CD14-positive monocyte (primary cell): ENCODE data around the gene FAM151B. TPM values are rescaled to one million over a fixed set of nuclear protein-coding genes. Genes with fewer than 3 reads are reported as not detected.

ENCODE experiments used
- DNase-seq, 3 donors: peaks; one replicate each; pipeline ENCODE4 v3.0.0-alpha.2; 2011 to 2022
- H2AFZ ChIP-seq: 2 replicates; pipeline ENCODE4 v1.6.0; 2012; ENCODE audit warnings: mild to moderate bottlenecking, low read depth, low read length, inconsistent platforms; ENCODE audit not compliant: insufficient read depth, poor library complexity, severe bottlenecking
- H3K27ac ChIP-seq, 2 donors: 1 replicate in 1 of 2; 2 replicates in 1 of 2; pipeline ENCODE4 v1.5.1; 2012 to 2013; ENCODE audit warnings: low read length in 2 of 2, control low read depth in 1 of 2, inconsistent platforms in 1 of 2, low read depth in 1 of 2, mild to moderate bottlenecking in 1 of 2
- H3K27me3 ChIP-seq, 2 donors: one replicate each; pipeline versions ENCODE4 v1.6.0 to v1.6.1; 2011 to 2013; ENCODE audit warnings: low read length in 2 of 2; ENCODE audit not compliant: control insufficient read depth in 2 of 2, insufficient read depth in 2 of 2
- H3K36me3 ChIP-seq, 2 donors: replicated peaks in 1 of 2; 1 replicate in 1 of 2; 2 replicates in 1 of 2; pipeline versions ENCODE4 v1.5.1 to v1.6.1; 2012 to 2013; ENCODE audit warnings: low read length in 2 of 2, control low read depth in 1 of 2, inconsistent platforms in 1 of 2, mild to moderate bottlenecking in 1 of 2; ENCODE audit not compliant: insufficient read depth in 2 of 2, control insufficient read depth in 1 of 2
- H3K4me1 ChIP-seq, 2 donors: 1 replicate in 1 of 2; 2 replicates in 1 of 2; pipeline versions ENCODE4 v1.5.1 to v1.6.1; 2012 to 2013; ENCODE audit warnings: low read length in 2 of 2, control low read depth in 1 of 2, inconsistent platforms in 1 of 2, mild to moderate bottlenecking in 1 of 2, moderate library complexity in 1 of 2; ENCODE audit not compliant: insufficient read depth in 2 of 2, control insufficient read depth in 1 of 2
- H3K4me2 ChIP-seq: replicated peaks from 2 replicates; pipeline ENCODE3; 2012; ENCODE audit warnings: low read length, moderate library complexity, mild to moderate bottlenecking; ENCODE audit not compliant: poor library complexity, severe bottlenecking; ENCODE audit errors: extremely low read depth
- H3K4me3 ChIP-seq, 3 experiments: fragments of 200-600 bp in 1 of 3; sonication (generic) in 1 of 3; replicated peaks in 1 of 3; 1 replicate in 2 of 3; 2 replicates in 1 of 3; pipeline ENCODE4 v1.5.1; 2011 to 2013; ENCODE audit warnings: low read length in 3 of 3, mild to moderate bottlenecking in 3 of 3, control low read depth in 2 of 3, low read depth in 2 of 3, inconsistent platforms in 1 of 3, moderate library complexity in 1 of 3
- H3K79me2 ChIP-seq: 2 replicates; pipeline ENCODE4 v1.6.0; 2012; ENCODE audit warnings: mild to moderate bottlenecking, control low read depth, inconsistent platforms, low read length, moderate library complexity; ENCODE audit not compliant: insufficient read depth
- H3K9ac ChIP-seq: 2 replicates; pipeline ENCODE4 v1.6.0; 2017; ENCODE audit warnings: low read length, mild to moderate bottlenecking; ENCODE audit not compliant: insufficient read depth, poor library complexity, severe bottlenecking
- H3K9me3 ChIP-seq, 2 donors: replicated peaks in 1 of 2; 1 replicate in 1 of 2; 2 replicates in 1 of 2; pipeline versions ENCODE4 v1.5.1 to v1.6.1; 2012 to 2013; ENCODE audit warnings: low read length in 2 of 2, control low read depth in 1 of 2; ENCODE audit not compliant: control insufficient read depth in 1 of 2, insufficient read depth in 1 of 2
- H4K20me1 ChIP-seq: 2 replicates; pipeline ENCODE4 v1.6.0; 2012; ENCODE audit warnings: mild to moderate bottlenecking, low read length, control low read depth, moderate library complexity; ENCODE audit not compliant: insufficient read depth
- H3K27ac Mint-ChIP-seq, 7 donors: one replicate each; pipeline ENCODE4 v1.8.0; 2020; ENCODE audit warnings: mild to moderate bottlenecking in 7 of 7, mixed read lengths in 7 of 7, moderate library complexity in 6 of 7, inconsistent platforms in 2 of 7
- H3K27me3 Mint-ChIP-seq, 3 donors: one replicate each; pipeline ENCODE4 v1.8.0; 2021 to 2022; ENCODE audit warnings: low read depth in 3 of 3, mild to moderate bottlenecking in 3 of 3, mixed read lengths in 3 of 3, moderate library complexity in 3 of 3, inconsistent platforms in 1 of 3
- H3K36me3 Mint-ChIP-seq, 2 donors: one replicate each; pipeline ENCODE4 v1.8.0; 2020; ENCODE audit warnings: mixed read lengths in 2 of 2, inconsistent platforms in 1 of 2, mild to moderate bottlenecking in 1 of 2
- H3K4me1 Mint-ChIP-seq: one replicate; pipeline ENCODE4 v1.8.0; 2020; ENCODE audit warnings: mild to moderate bottlenecking, mixed read lengths
- H3K4me3 Mint-ChIP-seq, 2 donors: one replicate each; pipeline ENCODE4 v1.8.0; 2020; ENCODE audit warnings: mild to moderate bottlenecking in 2 of 2, mixed read lengths in 2 of 2, moderate library complexity in 1 of 2
- H3K9me3 Mint-ChIP-seq, 7 donors: one replicate each; pipeline ENCODE4 v1.8.0; 2020 to 2022; ENCODE audit warnings: mixed read lengths in 7 of 7, mild to moderate bottlenecking in 6 of 7, moderate library complexity in 6 of 7, inconsistent platforms in 2 of 7
- WGBS: methylation state at CpG from one replicate; pipeline ENCODE4 v1.1.5; 2013; ENCODE audit warnings: missing lambda C conversion rate; ENCODE audit not compliant: insufficient coverage; 5-methylcytosine and 5-hydroxymethylcytosine counted together
- intact Hi-C, 2 donors: fragments of 100-400 bp; cut with micrococcal nuclease; formaldehyde crosslinking; loops; one replicate each; pipeline versions ENCODE4 v1.15.0 to v1.15.1; 2023
- polyA plus RNA-seq, 3 donors: library from polyadenylated mRNA; depleted of rRNA in 1 of 3; unstranded in 2 of 3; stranded (reverse) in 1 of 3; fragments of 300-500 nt in 2 of 3; fragments of >200 nt in 1 of 3; fragmentation: Illumina TruSeq in 2 of 3; gene quantifications; 1 replicate in 2 of 3; 2 replicates in 1 of 3; pipeline ENCODE4 v1.2.3, GENCODE V29; 2012 to 2021
- TF ChIP-seq, protein P1 (sequence below): fragments of 200-600 bp; IDR thresholded peaks from one replicate; pipeline ENCODE4 v1.8.0; 2022; ENCODE audit warnings: antibody characterized with exemption, mild to moderate bottlenecking

FAM151B gene
- polyA plus RNA-seq, 3 donors, result 3.2 to 10.2 (median 4.5) TPM

DNA sequence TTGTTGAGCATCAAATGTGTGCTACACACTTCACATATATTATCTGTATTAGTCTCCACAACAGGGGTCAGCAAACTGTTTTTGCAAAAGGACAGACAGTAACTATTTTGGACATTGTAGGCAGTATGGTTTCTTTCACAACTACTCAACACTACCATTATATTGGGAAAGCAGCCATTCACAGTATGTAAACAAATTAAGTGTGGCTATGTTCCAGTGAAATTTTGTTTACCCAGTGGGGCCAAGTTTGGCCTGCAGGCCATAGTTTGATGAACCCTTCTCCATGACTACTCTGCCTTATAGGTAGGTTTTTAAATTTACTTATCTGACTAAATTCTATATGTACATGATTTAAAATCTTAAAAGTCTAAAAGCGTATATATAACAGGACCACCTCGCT lies 13.0 kb upstream of the FAM151B start:
- no peak overlapping the region for H3K27ac ChIP-seq
- no CpG with 5 or more reads among the region's 2 CpGs for WGBS
- H3K36me3 ChIP-seq, result peaks cover 47 to 86% of the 10 kb centered on the region in 2 donors
- no peaks in the 10 kb centered on the region for H4K20me1 ChIP-seq
- Mint-ChIP-seq H3K4me1 (no peaks in the 10 kb centered on the region), H3K27ac (no peak overlapping the region), H3K27me3 (no peaks in the 10 kb centered on the region), H3K36me3 (peaks cover 59 to 69% of the 10 kb centered on the region in 2 donors), H3K9me3 (peaks cover 12 to 17% (median 14%) of the 10 kb centered on the region in 7 donors), H3K4me3 (no peak overlapping the region)
- H3K9me3 ChIP-seq, result peaks cover 12 to 14% of the 10 kb centered on the region in 2 donors
- H2AFZ ChIP-seq, result no peak overlapping the region
- no peak overlapping the region for H3K4me2 ChIP-seq
- intact Hi-C loops, result no loop called here
- no peaks in the 10 kb centered on the region for H3K27me3 ChIP-seq
- DNase-seq, result no peak
- no peaks in the 10 kb centered on the region for H3K79me2 ChIP-seq
- no peaks in the 10 kb centered on the region for H3K4me1 ChIP-seq
- no peak overlapping the region for H3K9ac ChIP-seq
- no peak overlapping the region for H3K4me3 ChIP-seq
- TF ChIP-seq, protein P1, sequence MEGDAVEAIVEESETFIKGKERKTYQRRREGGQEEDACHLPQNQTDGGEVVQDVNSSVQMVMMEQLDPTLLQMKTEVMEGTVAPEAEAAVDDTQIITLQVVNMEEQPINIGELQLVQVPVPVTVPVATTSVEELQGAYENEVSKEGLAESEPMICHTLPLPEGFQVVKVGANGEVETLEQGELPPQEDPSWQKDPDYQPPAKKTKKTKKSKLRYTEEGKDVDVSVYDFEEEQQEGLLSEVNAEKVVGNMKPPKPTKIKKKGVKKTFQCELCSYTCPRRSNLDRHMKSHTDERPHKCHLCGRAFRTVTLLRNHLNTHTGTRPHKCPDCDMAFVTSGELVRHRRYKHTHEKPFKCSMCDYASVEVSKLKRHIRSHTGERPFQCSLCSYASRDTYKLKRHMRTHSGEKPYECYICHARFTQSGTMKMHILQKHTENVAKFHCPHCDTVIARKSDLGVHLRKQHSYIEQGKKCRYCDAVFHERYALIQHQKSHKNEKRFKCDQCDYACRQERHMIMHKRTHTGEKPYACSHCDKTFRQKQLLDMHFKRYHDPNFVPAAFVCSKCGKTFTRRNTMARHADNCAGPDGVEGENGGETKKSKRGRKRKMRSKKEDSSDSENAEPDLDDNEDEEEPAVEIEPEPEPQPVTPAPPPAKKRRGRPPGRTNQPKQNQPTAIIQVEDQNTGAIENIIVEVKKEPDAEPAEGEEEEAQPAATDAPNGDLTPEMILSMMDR, result no peak

DNA sequence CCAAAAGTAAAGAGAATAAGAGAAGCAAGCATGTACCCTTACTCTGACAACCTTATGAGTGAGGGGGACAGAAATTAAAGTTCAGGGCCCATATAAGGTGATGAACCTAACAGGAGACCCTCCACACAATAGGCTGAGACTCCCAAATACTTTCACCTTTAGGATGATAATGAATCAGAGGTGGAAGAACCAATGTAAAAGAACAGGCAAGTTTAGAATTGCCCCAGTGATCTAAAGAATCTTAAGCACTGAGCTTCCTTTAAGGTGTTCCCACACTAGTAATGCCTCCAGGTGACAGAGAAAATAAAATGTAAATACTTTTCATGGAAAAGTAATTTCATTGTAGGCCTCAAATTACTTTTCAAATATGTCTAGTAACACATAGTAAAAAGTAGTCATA lies 8.2 kb upstream of the FAM151B start:
- H3K27ac Mint-ChIP-seq, result no peak overlapping the region
- TF ChIP-seq, protein P1, result no peak
- H3K4me1 Mint-ChIP-seq, result peaks cover 8% of the 10 kb centered on the region
- no peak overlapping the region for H2AFZ ChIP-seq
- no peaks in the 10 kb centered on the region for H3K4me1 ChIP-seq
- H3K9me3 Mint-ChIP-seq, result peaks cover 6 to 19% (median 13%) of the 10 kb centered on the region in 7 donors
- H3K9ac ChIP-seq, result no peak overlapping the region
- DNase-seq, result no peak
- no peak overlapping the region for H3K27ac ChIP-seq
- no peaks in the 10 kb centered on the region for H3K27me3 Mint-ChIP-seq
- H4K20me1 ChIP-seq, result no peaks in the 10 kb centered on the region
- peaks cover 28 to 44% of the 10 kb centered on the region in 2 donors for H3K36me3 ChIP-seq
- H3K79me2 ChIP-seq, result no peaks in the 10 kb centered on the region
- no peak overlapping the region for H3K4me3 ChIP-seq
- H3K9me3 ChIP-seq, result peaks cover 4 to 17% of the 10 kb centered on the region in 2 donors
- H3K4me3 Mint-ChIP-seq, result no peak overlapping the region
- peaks cover 46 to 52% of the 10 kb centered on the region in 2 donors for H3K36me3 Mint-ChIP-seq
- H3K27me3 ChIP-seq, result no peaks in the 10 kb centered on the region
- intact Hi-C loops, result loop anchor here (5.0 to 10.0 kb wide), 3 partner anchors 65 to 195 kb away; no protein-coding TSS in a partner anchor
- H3K4me2 ChIP-seq, result no peak overlapping the region
